HCT116 (cell line): ENCODE results near the gene SH2D2A. TPM values are rescaled to one million over a fixed set of nuclear protein-coding genes. Genes with fewer than 3 reads are reported as not detected.

Experiments used
- ATAC-seq: fragments of 200-7000 bp; cut with Tn5 transposase; 2 replicates; pipeline ENCODE4 v1.9.1; 2020; ENCODE audit warnings: mild to moderate bottlenecking, moderate library complexity
- BruUV-seq: library from RNA; stranded (reverse); fragments of 400-500 nt; replicated peaks from 2 replicates; lab custom pipeline; 2021; lab: Mats Ljungman, UMichigan
- CTCF ChIA-PET: fragments of 300-600 bp; sonication (Branson Sonifier 250); formaldehyde crosslinking; loops from one replicate; lab custom pipeline; 2021; ENCODE audit warnings: antibody characterized with exemption; lab: Charles Lee
- POLR2A ChIA-PET: fragments of 300-600, 350-600 bp; sonication (Branson Sonifier 250); formaldehyde crosslinking; loops from one replicate; lab custom pipeline; 2021; ENCODE audit warnings: antibody characterized with exemption; lab: Charles Lee
- RAD21 ChIA-PET, 2 experiments: fragments of 300-600 bp; sonication (Branson Sonifier 250); formaldehyde crosslinking; loops; one replicate each; lab custom pipeline; 2023; ENCODE audit warnings: low total read pairs in 2 of 2; ENCODE audit not compliant: uncharacterized antibody in 2 of 2, unreplicated experiment in 2 of 2, low non-redundant PET in 1 of 2; lab: Charles Lee
- DNase-seq: peaks from one replicate; pipeline ENCODE4 v3.0.0-alpha.2; 2010; ENCODE audit warnings: low read depth, low spot score
- H2AFZ ChIP-seq: fragments of 200-600 bp; shearing (Covaris generic), sonication (generic); 2 replicates; pipeline ENCODE4 v1.6.1; 2017; ENCODE audit warnings: low read depth, mixed run types, mixed read lengths, antibody characterized with exemption, low read length; ENCODE audit not compliant: poor library complexity, severe bottlenecking
- H3K27ac ChIP-seq: 2 replicates; pipeline ENCODE4 v1.5.1; 2012; ENCODE audit warnings: low read depth, low read length
- H3K27me3 ChIP-seq: fragments of 200-600 bp; sonication (generic); 2 replicates; pipeline ENCODE4 v1.6.1; 2016; ENCODE audit warnings: mixed run types, low read length, mixed read lengths; ENCODE audit not compliant: insufficient read depth
- H3K36me3 ChIP-seq, 2 experiments: fragments of 200-500 bp in 1 of 2; fragments of 200-600 bp in 1 of 2; sonication (Bioruptor generic) in 1 of 2; sonication (generic) in 1 of 2; 2 replicates each; pipeline versions ENCODE4 v1.5.1 to v1.6.1; 2014 to 2016; ENCODE audit warnings: low read length in 2 of 2, inconsistent platforms in 1 of 2, mixed read lengths in 1 of 2, mixed run types in 1 of 2; ENCODE audit not compliant: insufficient read depth in 2 of 2, control insufficient read depth in 1 of 2
- H3K4me1 ChIP-seq, 2 experiments: fragments of 200-600 bp in 1 of 2; sonication (generic) in 1 of 2; 2 replicates each; pipeline versions ENCODE4 v1.5.1 to v1.6.1; 2012 to 2017; ENCODE audit warnings: low read length in 2 of 2, inconsistent platforms in 1 of 2, mild to moderate bottlenecking in 1 of 2, mixed read lengths in 1 of 2, mixed run types in 1 of 2, moderate library complexity in 1 of 2; ENCODE audit not compliant: insufficient read depth in 2 of 2, control insufficient read depth in 1 of 2
- H3K4me2 ChIP-seq: fragments of 200-600 bp; sonication (generic); 2 replicates; pipeline ENCODE4 v1.6.1; 2017; ENCODE audit warnings: mixed run types, low read length, mixed read lengths
- H3K4me3 ChIP-seq, 2 experiments: fragments of 200-600 bp in 1 of 2; sonication (generic) in 1 of 2; replicated peaks in 1 of 2; 2 replicates each; pipeline ENCODE4 v1.5.1; 2011 to 2016; ENCODE audit warnings: low read length in 2 of 2, control low read depth in 1 of 2, low read depth in 1 of 2, mild to moderate bottlenecking in 1 of 2, mixed read lengths in 1 of 2, mixed run types in 1 of 2
- H3K79me2 ChIP-seq: fragments of 200-600 bp; sonication (generic); 2 replicates; pipeline ENCODE4 v1.6.1; 2017; ENCODE audit warnings: mild to moderate bottlenecking, mixed run types, low read length, moderate library complexity, mixed read lengths; ENCODE audit not compliant: insufficient read depth
- H3K9ac ChIP-seq: fragments of 200-600 bp; sonication (generic); 2 replicates; pipeline ENCODE4 v1.6.1; 2016; ENCODE audit warnings: low read length, mixed read lengths
- H3K9me2 ChIP-seq: fragments of 200-600 bp; sonication (generic), shearing (Covaris generic); 2 replicates; pipeline ENCODE4 v1.6.1; 2017; ENCODE audit warnings: mixed run types, mild to moderate bottlenecking, moderate library complexity; ENCODE audit not compliant: insufficient read depth
- H3K9me3 ChIP-seq, 2 experiments: fragments of 200-500 bp in 1 of 2; fragments of 200-600 bp in 1 of 2; sonication (Bioruptor generic) in 1 of 2; sonication (generic) in 1 of 2; 2 replicates each; pipeline ENCODE4 v1.6.1; 2014 to 2017; ENCODE audit warnings: low read length in 2 of 2, mixed read lengths in 2 of 2, inconsistent platforms in 1 of 2, low read depth in 1 of 2, mild to moderate bottlenecking in 1 of 2, mixed run types in 1 of 2, moderate library complexity in 1 of 2; ENCODE audit not compliant: control insufficient read depth in 1 of 2, insufficient read depth in 1 of 2
- H4K20me1 ChIP-seq: fragments of 200-600 bp; sonication (generic), shearing (Covaris generic); 2 replicates; pipeline ENCODE4 v1.6.1; 2017; ENCODE audit warnings: mixed run types, mild to moderate bottlenecking, moderate library complexity; ENCODE audit not compliant: insufficient read depth
- EGR1 ChIP-seq: IDR thresholded peaks from 2 replicates; pipeline ENCODE4 v1.6.1; 2012; ENCODE audit warnings: low read depth
- EZH2phosphoT487 ChIP-seq: fragments of 200-600 bp; IDR thresholded peaks from 2 replicates; pipeline ENCODE4 v1.6.1; 2018; ENCODE audit warnings: antibody characterized with exemption, borderline replicate concordance
- FOSL1 ChIP-seq: IDR thresholded peaks from 2 replicates; pipeline ENCODE4 v1.6.1; 2012; ENCODE audit warnings: low read depth
- JUND ChIP-seq: IDR thresholded peaks from 2 replicates; pipeline ENCODE4 v1.6.1; 2012
- MAX ChIP-seq: IDR thresholded peaks from 2 replicates; pipeline ENCODE4 v1.6.1; 2012
- POLR2A ChIP-seq: IDR thresholded peaks from 2 replicates; pipeline ENCODE4 v1.7.0; 2011; ENCODE audit warnings: borderline replicate concordance; ENCODE audit not compliant: insufficient read depth, insufficient read length; ENCODE audit errors: extremely low read depth
- REST ChIP-seq: IDR thresholded peaks from 2 replicates; pipeline ENCODE4 v1.6.1; 2012; ENCODE audit warnings: low read depth
- TCF7L2 ChIP-seq: IDR thresholded peaks from 2 replicates; pipeline ENCODE4 v1.7.0; 2011; ENCODE audit warnings: borderline replicate concordance, inconsistent platforms; ENCODE audit not compliant: insufficient read depth, insufficient read length; ENCODE audit errors: extremely low read depth
- YY1 ChIP-seq: IDR thresholded peaks from 2 replicates; pipeline ENCODE4 v1.6.1; 2011; ENCODE audit warnings: low read length, low read depth, moderate library complexity, mild to moderate bottlenecking; ENCODE audit not compliant: insufficient replicate concordance; ENCODE audit errors: extremely low read depth
- intact Hi-C: fragments of 100-400 bp; cut with micrococcal nuclease; formaldehyde crosslinking; loops from 2 replicates; pipeline ENCODE4 v1.10.0; 2022
- total RNA-seq: library from RNA; stranded (reverse); gene quantifications from one replicate; pipeline ENCODE4 v1.2.1, GENCODE V29; 2021; ENCODE audit not compliant: unreplicated experiment

SH2D2A gene
- total RNA-seq, 1 experiment from 2014 or later = 4.8 TPM

GRCh38 chr1:156823210-156823790 is 6.7 kb upstream of the SH2D2A start:
- H3K4me3 ChIP-seq = no peak overlapping the region
- no peaks in the 10 kb centered on the region for H3K9me3 ChIP-seq
- DNase-seq = no peak
- H3K9me2 ChIP-seq = no peaks in the 10 kb centered on the region
- BruUV-seq = no TSS peak
- intact Hi-C loops = no loop called here
- H3K27me3 ChIP-seq = no peaks in the 10 kb centered on the region
- H3K36me3 ChIP-seq = no peaks in the 10 kb centered on the region
- no peak overlapping the region for H3K9ac ChIP-seq
- H3K79me2 ChIP-seq = no peaks in the 10 kb centered on the region
- CTCF ChIA-PET = interaction anchor here (0.9 kb wide), 1 partner anchor 97 kb away, joined by 3 read pairs; no protein-coding TSS in a partner anchor
- ATAC-seq = no peak
- no peak overlapping the region for H2AFZ ChIP-seq
- peaks cover 0 to 9% of the 10 kb centered on the region in 2 experiments; a peak in 1 of 4 replicates for H3K4me1 ChIP-seq
- no peak overlapping the region for H3K27ac ChIP-seq
- no peaks in the 10 kb centered on the region for H4K20me1 ChIP-seq
- POLR2A ChIA-PET = no interaction called here
- RAD21 ChIA-PET = no interaction called here
- TF ChIP-seq TCF7L2 (no peak), EGR1 (no peak), POLR2A (no peak), EZH2phosphoT487 (no peak), REST (no peak), YY1 (no peak), JUND (no peak), MAX (no peak), FOSL1 (no peak)
- H3K4me2 ChIP-seq = no peak overlapping the region
